Mucosa of descending colon (tissue), 3 donors: ENCODE measurements around the gene PPM1A. TPM values are rescaled to one million over a fixed set of nuclear protein-coding genes. Genes with fewer than 3 reads are reported as not detected.

Experiments
- ATAC-seq: fragments of 200-7000 bp; cut with Tn5 transposase; one replicate; pipeline ENCODE4 v1.9.1; 2020; ENCODE audit warnings: mild to moderate bottlenecking, moderate library complexity
- DNase-seq, 3 donors: peaks; one replicate each; pipeline ENCODE4 v3.0.0-alpha.2; 2020
- H3K36me3 ChIP-seq: fragments of 200-600 bp; one replicate; pipeline ENCODE4 v1.8.0; 2021; ENCODE audit warnings: low read depth, mild to moderate bottlenecking
- H3K4me1 ChIP-seq: fragments of 200-600 bp; one replicate; pipeline ENCODE4 v1.8.0; 2021; ENCODE audit warnings: low read depth, mild to moderate bottlenecking
- H3K4me3 ChIP-seq: fragments of 200-600 bp; one replicate; pipeline ENCODE4 v1.8.0; 2021; ENCODE audit warnings: mild to moderate bottlenecking
- H3K9me3 ChIP-seq: fragments of 200-600 bp; one replicate; pipeline ENCODE4 v1.8.0; 2021; ENCODE audit warnings: mild to moderate bottlenecking
- CTCF ChIP-seq: fragments of 200-600 bp; IDR thresholded peaks from one replicate; pipeline ENCODE4 v1.8.0; 2022; ENCODE audit warnings: antibody characterized with exemption, mild to moderate bottlenecking
- intact Hi-C, 2 donors: fragments of 100-400 bp; cut with DNase I in 1 of 2; cut with micrococcal nuclease in 1 of 2; formaldehyde crosslinking; loops; one replicate each; pipeline versions ENCODE4 v1.11.0 to v1.11.1; 2022; cut with DNase I, micrococcal nuclease
- total RNA-seq, 3 donors: library from RNA; stranded (reverse); fragmentation: NEBNext Ultra II Directional in 2 of 3; extraction: Animal tissue kit (Norgen Biotek cat#: 25700) in 2 of 3; gene quantifications; one replicate each; pipeline versions ENCODE4 v1.2.1 to v1.2.4, GENCODE V29; 2021 to 2023
- donor health status: DM: no; HTN: no; CAD: no; lungs with moderate emphysema.
- donor health status: DM: no; HTN: no; CAD: no.
- donor health status: DM: no; HTN: yes; CAD: no.

PPM1A gene
- total RNA-seq, 3 donors from 2014 or later: 102 to 124 (median 111) TPM

GRCh38 chr14:60249321-60250256 is 568 bp downstream of the PPM1A start:
- H3K36me3 ChIP-seq: no peaks in the 10 kb centered on the region
- H3K4me3 ChIP-seq: peak overlapping the region; percentile 93
- H3K9me3 ChIP-seq: no peaks in the 10 kb centered on the region
- peak; percentile 57 for ATAC-seq
- DNase-seq: peak; percentile 73 to 88 (median 86)
- peaks cover 39% of the 10 kb centered on the region for H3K4me1 ChIP-seq
- no peak for TF ChIP-seq CTCF
- intact Hi-C loops: loop anchor here in 1 of 2 donors (10.0 kb wide), 1 partner anchor 155 kb away; the partner anchor contains the start of gene PCNX4

GRCh38 chr14:60250257-60251035 is 1.4 kb downstream of the PPM1A start:
- TF ChIP-seq CTCF: no peak
- intact Hi-C loops: no loop called here
- peaks cover 43% of the 10 kb centered on the region for H3K4me1 ChIP-seq
- ATAC-seq: no peak
- peak in 2 of 3 donors; percentile 45 to 52 for DNase-seq
- no peaks in the 10 kb centered on the region for H3K9me3 ChIP-seq
- no peaks in the 10 kb centered on the region for H3K36me3 ChIP-seq
- peak overlapping the region; percentile 93 for H3K4me3 ChIP-seq

- ATAC-seq: no peak
- no peak overlapping the region for H3K4me3 ChIP-seq
These were observed 2.9 kb downstream of the PPM1A start for GRCh38 chr14:60251877-60252276.

GRCh38 chr14:60252630-60253029 is 3.6 kb downstream of the PPM1A start:
- DNase-seq: no peak
- no peaks in the 10 kb centered on the region for H3K9me3 ChIP-seq
- H3K4me1 ChIP-seq: peaks cover 43% of the 10 kb centered on the region
- no peak overlapping the region for H3K4me3 ChIP-seq
- TF ChIP-seq CTCF: no peak
- no peaks in the 10 kb centered on the region for H3K36me3 ChIP-seq
- no peak for ATAC-seq
- intact Hi-C loops: no loop called here

More at GRCh38 chr14:60251877-60252276, 2.9 kb downstream of the PPM1A start:
- DNase-seq: no peak
- intact Hi-C loops: no loop called here
- peaks cover 43% of the 10 kb centered on the region for H3K4me1 ChIP-seq
- no peaks in the 10 kb centered on the region for H3K36me3 ChIP-seq
- no peak for TF ChIP-seq CTCF
- no peaks in the 10 kb centered on the region for H3K9me3 ChIP-seq

- intact Hi-C loops: no loop called here
- no peak for ATAC-seq
- Histone ChIP-seq H3K36me3 (no peaks in the 10 kb centered on the region), H3K4me3 (no peak overlapping the region), H3K9me3 (no peaks in the 10 kb centered on the region), H3K4me1 (peaks cover 43% of the 10 kb centered on the region)
- no peak for DNase-seq
- TF ChIP-seq CTCF: no peak
These were observed 4.6 kb downstream of the PPM1A start for GRCh38 chr14:60253649-60254048.
